ENCODE results near the gene BORCS5.

DNA sequence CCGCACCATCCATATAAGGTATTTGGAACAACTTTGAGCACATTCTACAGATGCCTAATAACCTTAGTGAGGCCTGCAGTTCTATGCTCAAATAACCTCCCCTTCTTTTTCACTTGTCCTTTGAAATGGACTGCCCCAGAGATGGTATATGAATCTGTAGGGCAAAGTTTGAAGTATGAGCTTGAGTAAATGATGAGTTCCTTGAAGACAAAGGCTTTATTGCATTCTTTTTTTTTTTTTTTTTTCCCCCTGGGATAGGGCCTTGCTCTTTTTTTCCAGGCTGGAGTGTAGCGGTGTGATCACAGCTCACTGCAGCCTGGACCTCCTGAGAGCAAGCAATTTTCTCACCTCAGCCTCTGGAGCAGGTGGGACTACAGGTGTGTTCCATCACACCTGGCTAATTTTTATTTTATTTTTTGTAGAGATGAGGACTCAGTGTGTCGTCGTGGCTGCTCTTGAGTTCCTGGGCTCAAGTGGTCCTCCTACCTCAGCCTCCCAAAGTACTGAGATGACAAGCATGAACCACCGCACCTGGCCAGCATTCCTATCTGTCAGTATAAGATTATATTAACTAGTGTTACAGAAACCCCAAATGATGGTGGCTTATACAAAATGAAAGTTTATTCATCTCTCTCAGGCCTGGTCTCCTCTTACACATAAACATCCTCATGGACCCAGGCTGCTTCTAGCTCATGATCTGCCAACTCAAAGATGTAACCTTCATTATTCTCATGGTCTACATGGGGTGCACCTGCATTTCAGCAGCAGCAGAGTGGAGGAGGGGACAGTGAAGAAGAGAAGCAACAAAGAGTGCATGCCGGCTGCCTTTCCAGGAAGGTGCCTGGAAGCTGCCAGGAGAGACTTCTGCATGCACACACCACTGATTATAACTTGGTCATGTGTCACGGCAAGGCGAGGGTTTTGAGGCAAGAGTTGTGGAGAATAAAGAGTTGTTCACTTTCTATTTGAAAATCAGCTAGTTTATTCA lies 104.4 kb downstream of the BORCS5 start:
- TF ChIP-seq, protein P1, sequence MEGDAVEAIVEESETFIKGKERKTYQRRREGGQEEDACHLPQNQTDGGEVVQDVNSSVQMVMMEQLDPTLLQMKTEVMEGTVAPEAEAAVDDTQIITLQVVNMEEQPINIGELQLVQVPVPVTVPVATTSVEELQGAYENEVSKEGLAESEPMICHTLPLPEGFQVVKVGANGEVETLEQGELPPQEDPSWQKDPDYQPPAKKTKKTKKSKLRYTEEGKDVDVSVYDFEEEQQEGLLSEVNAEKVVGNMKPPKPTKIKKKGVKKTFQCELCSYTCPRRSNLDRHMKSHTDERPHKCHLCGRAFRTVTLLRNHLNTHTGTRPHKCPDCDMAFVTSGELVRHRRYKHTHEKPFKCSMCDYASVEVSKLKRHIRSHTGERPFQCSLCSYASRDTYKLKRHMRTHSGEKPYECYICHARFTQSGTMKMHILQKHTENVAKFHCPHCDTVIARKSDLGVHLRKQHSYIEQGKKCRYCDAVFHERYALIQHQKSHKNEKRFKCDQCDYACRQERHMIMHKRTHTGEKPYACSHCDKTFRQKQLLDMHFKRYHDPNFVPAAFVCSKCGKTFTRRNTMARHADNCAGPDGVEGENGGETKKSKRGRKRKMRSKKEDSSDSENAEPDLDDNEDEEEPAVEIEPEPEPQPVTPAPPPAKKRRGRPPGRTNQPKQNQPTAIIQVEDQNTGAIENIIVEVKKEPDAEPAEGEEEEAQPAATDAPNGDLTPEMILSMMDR (IDR thresholded peaks at IDR 0.05): no peak
- TF ChIP-seq EP300 (IDR thresholded peaks at IDR 0.05): no peak
